NCI-H1092 treated with DMSO at 0.1 percent for 48 hours (cell line): ENCODE measurements around the gene PLXDC1.
"Not testable (repeated sequence)": the region's sequence is repeated elsewhere in the genome, so short reads cannot be mapped to it uniquely, and the experiment has no call there.

ENCODE experiments used
- DNase-seq: peaks from one replicate; lab custom pipeline; 2025; lab: John Stamatoyannopoulos, UW

PLXDC1 gene

DNA sequence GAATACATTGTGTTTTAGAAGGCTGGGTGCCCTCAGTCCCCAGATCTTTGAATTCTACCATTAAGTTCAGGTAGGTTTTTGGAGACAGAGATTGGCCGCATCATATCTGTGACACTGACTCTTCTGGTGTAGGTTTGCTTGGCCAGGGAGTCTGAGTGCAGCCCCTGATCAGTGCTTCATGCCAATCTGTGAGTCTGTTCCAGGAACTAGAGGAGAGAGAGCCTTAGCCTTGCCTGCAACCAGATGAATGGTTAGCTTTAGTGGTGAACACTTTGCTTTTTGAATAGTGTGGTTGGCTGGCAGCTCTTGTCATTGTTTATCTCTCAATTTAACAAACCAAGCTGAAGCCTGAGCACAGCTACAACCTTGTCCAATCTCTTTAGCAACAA lies 87.8 kb downstream of the PLXDC1 start:
- DNase-seq: no peak

DNA sequence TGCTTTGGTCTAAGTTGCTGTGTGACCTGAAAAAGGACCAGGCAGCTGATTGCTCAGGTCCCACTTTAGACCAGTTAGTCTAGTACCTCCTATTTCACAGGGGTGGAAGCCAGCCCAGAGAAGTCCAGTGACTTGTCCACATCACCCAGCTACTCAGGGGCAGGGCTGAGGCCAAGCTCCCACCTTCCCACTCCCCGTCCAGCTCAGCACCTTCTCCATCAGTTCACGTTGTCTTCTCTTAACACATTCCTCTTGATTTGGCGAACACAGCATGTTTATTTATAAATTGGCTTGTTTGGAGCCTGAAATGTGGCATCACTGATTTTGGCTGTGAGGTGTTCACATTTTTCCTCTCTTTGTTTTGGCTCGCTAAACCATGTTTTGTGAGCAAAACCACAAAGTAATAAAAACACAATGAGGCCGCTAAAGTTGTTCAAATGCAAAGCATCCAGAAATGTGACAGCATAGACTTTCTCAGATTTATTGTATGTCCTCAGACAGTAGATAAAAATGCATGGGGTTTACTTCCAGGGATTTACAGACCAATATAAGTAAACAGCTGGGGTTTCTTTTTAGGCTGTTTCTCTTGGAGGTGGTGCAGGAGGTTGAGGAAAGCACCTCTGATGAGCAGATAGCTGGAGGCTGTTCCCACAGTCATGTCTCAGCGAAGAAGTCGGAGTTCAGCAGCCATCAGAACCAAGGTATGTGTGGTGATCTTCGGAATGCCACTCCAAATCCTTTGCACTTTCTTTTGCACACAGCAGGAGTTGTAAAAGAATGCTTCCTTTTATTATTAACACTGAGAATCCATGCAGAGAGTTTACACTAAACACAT lies 88.4 kb downstream of the PLXDC1 start:
- DNase-seq: no peak

DNA sequence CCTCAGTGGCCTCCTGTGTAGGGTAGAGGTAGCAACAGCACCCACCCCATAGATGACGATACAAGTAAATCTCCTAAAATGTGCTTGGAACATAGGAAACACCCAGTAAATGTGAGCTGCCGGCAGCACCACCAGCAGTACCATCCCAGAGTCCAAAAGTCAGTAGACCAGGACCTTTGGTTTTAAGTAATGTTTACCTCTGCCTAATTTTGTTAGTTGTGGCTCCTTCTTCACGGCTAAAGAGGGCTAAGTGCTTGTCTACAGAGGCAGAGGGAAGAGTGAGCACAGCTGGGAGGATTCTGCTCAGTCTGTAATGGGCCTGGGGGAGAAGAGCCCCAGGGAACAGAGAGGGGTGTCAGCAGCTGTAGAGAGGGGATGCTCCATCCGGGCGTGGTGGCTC lies 92.9 kb downstream of the PLXDC1 start:
- DNase-seq: no peak

DNA sequence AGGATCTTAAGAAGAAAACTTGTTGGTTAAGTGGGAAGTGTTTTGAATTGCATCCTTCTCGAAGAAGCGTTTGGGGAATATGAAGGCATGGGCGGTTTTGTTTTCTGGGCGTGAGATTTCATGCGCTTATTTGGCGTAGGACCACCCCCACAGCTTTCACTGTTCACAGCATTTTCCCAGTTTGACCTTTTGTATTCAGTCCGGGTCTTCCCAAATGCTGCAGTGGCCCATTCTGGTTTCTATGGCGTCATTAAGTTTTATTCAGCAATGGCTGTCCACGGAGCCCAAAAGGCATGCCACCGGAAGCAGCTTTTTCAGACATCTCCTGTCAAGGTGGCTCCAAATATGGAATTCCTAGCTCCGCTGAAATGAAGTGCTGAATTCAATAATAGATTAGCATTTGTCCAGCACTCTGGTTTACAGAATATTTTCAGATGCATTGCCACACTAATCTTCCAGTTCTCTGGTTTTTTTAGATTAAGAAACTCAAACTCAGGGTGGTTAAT lies 93.7 kb downstream of the PLXDC1 start:
- DNase-seq: no peak

DNA sequence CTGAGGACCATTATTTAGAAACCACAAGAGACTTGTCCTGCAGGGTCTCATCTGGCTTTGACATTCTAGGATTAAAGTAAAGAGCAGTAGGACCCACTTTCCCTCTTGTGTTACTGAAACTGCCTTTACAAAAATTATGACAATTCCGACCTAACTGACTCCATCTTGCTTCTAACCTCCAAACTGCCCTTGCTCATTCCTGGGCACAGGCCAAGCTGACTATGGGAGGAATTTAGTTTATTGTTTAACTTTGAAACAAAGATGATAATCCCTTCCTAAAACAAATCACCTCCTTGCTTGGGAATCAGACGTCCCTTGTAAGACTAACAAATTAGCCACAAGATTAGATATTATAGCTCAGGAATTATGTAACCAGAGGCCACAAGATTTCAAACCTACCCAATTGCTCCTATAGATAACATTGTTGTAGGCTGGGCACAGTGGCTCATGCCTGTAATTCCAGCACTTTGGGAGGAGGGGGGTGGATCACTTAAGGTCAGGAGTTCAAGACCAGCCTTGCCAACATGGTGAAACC lies 97.3 kb downstream of the PLXDC1 start:
- no peak for DNase-seq

DNA sequence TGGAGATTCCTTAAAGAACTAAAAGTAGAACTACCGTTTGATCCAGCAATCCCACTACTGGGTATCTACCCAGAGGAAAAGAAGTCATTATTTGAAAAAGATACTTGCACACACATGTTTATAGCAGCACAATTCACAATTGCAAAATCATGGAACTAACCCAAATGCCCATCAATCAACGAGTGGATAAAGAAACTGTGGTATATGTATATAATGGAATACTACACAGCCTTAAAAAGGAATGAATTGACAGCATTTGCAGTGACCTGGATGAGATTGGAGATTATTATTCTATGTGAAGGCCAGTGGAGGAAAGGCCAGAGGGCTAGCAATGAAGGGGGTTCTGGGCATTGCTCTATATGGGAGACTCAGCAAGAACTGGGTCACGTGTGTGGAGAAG lies 99.0 kb downstream of the PLXDC1 start:
- not testable (repeated sequence) for DNase-seq

DNA sequence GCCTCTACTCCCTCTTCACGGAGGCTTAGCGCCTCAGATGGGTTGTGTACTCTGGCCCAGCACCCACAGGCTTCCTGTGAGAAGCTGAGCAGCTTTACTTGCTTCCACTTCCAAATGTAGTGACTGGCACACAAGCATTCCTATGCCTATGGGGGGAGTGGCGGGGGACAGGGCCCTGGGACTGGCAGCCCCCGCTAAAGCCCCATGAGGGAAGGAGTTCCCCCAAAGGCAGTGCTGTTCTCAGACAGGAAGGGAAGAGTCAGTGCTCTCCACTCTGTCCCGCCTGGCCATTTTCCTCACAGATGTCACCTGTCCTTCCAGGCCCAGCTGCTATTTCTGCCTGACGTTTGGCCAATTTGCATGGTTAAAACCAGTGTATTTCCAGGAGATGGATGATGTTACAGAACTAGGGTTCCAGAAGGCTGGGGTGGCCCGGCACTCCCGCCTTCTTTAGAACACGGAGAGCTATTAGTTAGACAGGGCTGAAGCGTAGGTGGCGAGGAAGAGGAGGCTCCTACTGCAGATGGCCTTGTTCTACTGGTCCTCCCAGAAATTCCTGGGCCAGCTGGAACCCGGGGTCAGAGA lies 100.3 kb downstream of the PLXDC1 start:
- DNase-seq: no peak

DNA sequence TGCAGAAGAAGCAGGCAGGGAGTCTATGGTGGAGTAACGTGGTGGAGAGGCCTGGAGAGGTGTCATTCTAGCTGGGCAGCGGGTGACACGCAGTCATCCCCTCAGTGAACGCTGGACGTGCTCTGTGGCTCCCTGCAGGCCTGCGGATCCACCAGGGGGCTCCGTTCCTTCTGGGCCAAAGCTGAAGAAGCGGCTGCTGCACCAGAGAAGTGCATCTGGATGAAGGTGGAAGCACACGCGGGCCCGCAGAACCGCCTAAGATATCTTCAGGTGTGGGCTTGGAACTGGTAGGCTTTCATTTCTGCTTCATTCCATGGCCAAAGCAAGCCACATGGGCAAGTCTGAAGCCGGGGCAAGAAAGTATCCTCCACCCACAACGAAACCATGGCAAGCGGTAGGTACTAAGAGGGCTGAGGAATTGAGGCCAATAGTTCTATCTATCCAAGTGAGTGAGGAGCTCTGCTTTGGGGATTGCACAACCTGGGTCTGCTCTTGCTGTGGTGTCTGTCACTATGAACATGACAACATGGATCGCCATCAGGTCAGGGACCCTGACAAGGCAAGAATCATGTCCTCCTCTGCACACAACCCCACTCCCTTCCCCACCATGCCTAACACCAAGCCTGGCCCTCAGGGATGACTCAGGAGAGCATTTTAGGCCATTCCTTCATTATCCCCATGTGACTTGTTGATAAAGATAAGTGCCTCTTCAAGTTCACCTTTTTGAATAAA lies 105.3 kb downstream of the PLXDC1 start:
- no peak for DNase-seq

DNA sequence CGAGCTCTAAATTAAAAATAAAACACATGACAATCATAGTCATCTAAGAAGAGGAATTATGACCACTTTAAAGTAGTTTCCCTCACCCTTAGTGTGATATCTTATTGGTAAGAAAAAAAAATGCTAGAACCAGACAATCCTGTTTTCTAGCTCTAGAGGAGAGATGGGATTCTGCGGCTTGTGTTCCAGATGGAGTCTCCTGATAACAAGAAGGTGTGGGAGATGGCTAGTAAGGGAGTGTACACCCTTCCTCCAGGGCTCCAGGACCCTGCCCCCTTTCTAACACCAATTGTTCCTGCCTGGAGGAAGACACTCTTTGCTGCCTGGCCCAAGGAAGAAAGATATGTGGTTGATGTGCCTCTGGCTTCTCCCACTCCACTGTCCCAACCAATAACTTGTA lies 115.4 kb downstream of the PLXDC1 start:
- no peak for DNase-seq

DNA sequence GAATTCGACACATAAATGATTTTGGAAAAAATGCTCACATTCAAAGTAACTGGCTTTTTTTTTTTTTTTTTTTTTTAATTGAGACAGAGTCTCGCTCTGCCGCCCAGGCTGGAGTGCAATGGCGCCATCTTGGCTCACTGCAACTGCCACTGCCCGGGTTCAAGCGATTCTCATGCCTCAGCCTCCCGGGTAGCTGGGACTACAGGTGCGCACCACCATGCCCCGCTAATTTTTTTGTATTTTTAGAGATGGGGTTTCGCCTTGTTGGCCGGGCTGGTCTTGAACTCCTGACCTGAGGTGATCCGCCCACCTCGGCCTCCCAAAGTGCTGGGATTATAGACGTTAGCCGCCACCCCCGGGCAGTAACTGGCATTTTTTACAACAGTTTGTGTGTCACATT lies 115.9 kb downstream of the PLXDC1 start:
- DNase-seq: not testable (repeated sequence)

DNA sequence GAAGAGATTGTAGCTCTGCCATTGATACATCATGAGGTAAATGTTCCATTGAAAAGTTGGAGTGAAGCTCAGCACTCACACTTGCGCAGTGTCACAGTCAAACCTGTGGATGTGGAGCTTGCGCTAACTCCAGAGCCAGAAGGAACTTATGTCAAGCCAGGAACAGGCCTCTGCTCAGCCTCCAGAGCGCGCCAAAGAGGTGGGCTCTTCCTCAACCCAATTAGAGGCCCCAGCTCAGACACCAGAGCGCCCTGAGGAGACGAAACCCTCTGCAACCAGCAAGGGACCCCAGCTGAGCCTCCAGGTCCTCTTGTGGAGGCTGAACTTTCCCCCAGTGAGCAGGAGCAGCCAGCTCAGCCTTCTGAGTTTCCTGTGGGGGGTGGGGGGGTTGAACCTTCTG lies 122.7 kb downstream of the PLXDC1 start:
- DNase-seq: no peak

DNA sequence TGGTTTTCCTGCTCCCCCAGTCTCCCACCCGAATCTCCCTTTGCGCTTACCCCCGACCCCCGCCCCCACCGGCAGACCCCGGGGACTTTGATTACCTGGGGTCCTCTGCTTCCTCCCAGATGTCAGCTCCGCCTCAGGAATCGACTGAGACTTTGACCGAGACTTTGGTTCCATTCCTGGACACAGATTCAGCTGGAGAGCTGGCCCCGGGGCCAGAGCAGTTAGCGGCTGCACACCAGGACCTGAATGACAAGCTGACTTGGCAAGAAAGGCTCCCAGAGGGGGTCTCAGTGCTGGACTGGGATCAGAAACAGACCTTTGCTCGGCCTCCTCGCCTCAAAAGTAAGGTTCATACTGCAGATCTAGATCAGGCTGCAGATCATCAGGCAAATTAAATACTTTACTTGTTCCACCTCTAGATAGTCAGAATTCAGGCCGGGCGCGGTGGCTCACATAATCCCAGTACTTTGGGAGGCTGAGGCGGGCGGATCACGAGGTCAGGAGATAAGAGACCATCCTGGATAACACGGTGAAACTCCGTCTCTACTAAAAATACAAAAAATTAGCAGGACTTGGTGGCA lies 123.9 kb downstream of the PLXDC1 start:
- DNase-seq: no peak

DNA sequence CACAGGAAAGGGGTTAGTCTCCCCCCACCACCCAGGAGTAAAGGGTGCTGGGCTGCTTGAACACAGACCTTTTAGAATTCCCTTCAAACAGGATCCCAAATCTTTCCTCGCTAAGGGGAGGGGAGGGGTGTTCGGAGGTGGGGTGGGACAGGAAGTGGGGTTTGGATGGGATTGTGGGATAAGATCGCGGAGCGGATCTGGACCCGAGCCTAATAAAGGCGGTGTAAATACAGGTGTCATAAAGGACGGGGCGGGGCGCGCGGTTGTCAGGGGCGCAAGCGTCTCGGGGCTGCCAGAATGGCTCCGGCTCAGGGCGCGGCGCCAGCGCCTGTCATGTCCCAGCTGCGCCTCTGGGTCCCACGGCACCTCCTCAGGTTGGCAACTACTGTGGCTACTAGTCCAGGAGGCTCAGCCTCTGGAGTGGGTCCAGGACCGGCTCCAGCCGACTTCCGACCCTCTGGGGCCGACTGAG lies 124.4 kb downstream of the PLXDC1 start:
- peak; percentile 65 for DNase-seq

DNA sequence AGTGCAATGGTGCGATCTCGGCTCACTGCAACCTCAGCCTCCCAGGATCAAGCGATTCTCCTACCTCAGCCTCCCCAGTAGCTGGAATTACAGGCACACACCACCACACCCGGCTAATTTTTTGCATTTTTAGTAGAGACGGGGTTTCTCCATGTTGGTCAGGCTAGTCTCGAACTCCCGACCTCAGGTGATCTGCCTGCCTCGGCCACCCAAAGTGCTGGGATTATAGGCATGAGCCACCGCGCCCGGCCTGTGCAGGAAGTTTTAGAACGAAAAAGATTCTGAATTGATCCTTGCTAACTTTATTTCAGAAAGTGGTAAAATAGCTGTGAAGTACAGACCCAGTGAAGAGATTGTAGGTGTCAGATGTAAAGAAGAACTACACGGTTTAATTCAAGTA lies 125.1 kb downstream of the PLXDC1 start:
- DNase-seq: not testable (repeated sequence)

DNA sequence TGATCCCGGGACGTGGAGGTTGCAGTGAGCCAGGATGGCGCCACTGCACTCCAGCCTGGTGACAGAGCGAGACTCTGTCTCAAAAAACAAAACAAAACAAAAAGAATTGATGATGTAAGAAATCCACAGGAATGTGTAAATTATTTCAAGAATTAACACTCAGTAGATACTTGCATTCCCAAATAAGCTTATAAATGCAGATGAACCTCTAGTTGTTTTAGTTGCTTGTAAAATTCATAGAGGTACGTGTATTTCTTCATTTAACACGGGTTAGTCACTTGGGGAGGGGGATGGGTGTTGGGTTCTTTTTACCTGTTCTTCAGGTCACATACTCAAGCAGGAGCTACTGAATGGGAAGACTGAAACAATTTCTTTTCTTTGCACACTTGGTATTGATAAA lies 128.5 kb downstream of the PLXDC1 start:
- no peak for DNase-seq

DNA sequence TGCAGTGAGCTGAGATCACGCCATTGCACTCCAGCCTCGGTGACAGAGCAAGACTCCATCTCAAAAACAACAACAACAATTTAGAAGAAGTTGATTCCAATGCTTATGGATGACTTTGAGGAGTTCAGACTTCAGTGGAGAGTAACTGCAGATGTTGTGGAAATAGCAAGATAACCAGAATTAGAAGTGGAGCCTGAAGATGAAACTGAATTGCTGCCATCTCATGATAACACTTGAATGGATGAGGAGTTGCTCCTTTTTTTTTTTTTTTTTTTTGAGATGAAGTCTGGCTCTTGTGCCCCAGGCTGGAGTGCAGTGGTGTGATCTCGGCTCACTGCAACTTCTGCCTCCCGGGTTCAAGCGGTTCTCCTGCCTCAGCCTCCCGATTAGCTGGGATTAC lies 131.4 kb downstream of the PLXDC1 start:
- DNase-seq: not testable (repeated sequence)

DNA sequence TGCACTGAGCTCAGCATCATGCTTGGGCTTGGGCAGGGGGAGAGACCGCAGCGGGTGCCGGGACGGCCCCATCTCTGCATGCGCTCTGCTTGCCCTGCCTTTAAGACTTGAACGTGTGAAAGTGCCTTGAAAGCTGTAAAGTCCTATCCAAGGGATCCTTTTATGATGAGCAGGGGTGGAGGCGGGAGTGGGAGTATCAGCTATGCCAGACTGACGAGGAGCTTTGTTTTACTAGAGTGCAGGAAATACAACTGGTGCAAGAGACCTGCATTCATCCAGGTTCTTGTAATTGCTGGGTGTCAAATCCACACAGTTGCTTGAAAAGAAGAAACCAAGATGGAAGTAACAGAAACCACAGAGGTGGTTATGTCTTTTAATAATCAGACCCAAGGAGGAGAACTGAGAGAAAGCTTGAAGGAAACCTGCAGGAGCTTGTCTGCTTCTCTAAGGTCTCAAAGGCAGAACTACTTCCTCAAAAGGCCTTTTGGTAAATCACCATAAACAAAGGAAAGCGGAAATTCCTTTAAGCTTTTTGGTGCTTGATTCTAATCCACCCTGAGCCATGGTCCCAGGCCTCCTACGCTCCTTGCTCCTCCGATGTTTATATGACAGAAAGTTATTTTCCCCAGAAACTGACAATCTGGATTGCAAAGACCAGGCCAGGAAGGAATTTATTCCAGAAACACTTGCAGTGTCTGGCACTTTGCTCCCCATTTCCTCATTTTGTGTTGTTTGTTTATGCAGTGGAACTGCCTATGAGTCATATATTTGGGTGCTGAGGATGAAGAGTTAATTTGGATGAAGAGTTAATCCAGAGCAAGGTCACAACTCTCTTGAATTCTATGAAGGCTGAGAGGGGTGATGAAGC lies 132.9 kb downstream of the PLXDC1 start:
- DNase-seq: no peak

DNA sequence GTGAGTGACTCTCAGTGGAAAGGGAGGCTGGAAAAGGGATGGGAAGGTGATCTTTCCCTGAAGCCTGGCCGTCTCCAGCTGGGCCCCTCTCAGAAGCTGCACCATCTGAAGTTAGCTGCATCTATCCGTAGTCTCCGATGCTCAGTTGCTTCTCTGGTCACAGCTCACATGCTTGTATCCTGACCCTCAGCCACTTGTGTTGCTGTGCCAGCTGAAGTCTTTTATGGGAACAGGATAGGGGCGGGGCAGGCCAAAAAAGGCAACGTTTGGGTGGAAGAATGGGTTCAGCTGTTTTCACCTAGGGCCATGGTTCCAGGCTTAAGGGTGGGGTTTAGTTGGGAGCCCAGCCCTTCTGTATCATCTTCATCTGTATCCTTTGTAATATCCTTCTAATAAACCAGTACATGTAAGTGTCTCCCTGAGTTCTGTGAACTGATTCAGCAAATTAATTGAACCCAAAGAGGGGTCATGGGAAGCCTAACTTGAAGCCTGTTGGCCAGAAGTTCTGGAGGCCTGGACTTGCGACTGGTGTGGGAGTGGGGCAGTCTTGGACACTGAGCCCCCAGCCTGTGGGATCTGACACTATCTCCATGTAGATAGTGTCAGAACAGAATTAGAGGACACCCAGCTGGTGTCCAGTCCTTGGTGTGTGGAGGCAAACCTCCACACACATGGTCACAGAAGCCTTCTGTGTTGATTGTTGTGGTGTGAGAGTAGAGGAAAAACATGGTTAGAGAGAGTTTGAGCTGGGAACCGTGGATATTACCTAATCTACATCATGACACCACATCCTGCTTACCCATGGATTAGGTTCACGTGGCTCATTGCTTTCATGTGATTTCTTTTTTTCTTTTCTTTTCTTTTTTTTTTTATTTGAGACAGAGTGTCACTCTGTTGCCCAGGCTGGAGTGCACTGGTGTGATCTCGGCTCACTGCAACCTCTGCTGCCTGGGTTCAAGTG lies 135.0 kb downstream of the PLXDC1 start:
- DNase-seq: no peak

DNA sequence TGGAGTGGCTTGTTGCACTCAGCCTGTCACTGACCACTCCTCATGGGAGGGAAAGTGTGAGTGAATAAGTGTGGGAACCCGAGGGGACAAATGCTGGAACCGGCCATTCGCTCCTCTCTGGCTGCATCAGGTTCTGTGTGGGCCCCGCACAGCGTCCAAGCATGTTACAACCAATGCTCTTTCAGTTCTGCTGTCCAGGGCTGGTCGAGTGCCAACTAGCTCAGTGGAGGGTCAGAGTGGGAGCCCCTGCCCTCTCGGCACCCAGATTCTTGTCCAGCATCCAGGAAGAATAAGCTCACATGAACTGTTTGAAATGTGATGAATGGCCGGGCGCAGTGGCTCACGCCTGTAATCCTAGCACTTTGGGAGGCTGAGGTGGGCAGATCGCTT lies 135.9 kb downstream of the PLXDC1 start:
- DNase-seq: no peak
